ENCODE results near the gene LPP. TPM values are rescaled to one million over a fixed set of nuclear protein-coding genes. Genes with fewer than 3 reads are reported as not detected.
A peak's percentile ranks its signal among the peaks of the same experiment; 100 is the strongest.

LPP gene
- total and polyA plus RNA-seq, 10 of the 15 experiments (the other 5 are each of a cell fraction or from before 2014, with no cell fraction given): under 0.01 to 0.62 (median 0.03) TPM

GRCh38 chr3:188915127-188915526 is 761.2 kb downstream of the LPP start (continued):
- TF ChIP-seq EP300 (IDR thresholded peaks at IDR 0.05; ENCODE audit: borderline replicate concordance in 1 of 2, control insufficient read depth in 1 of 2, low read depth in 2 of 2, low read length in 2 of 2) (no peak), NR2C2 (IDR thresholded peaks at IDR 0.05; ENCODE audit: borderline replicate concordance, control insufficient read depth, insufficient read length, low read depth) (no peak), IKZF2 (IDR thresholded peaks at IDR 0.05) (no peak), POLR2A (IDR thresholded peaks at IDR 0.05; ENCODE audit: low read depth, low read length) (no peak), SREBF2 (IDR thresholded peaks at IDR 0.05; ENCODE audit: low read length) (no peak), SIN3A (IDR thresholded peaks at IDR 0.05; ENCODE audit: low read depth, low read length) (no peak), BMI1 (IDR thresholded peaks at IDR 0.05; ENCODE audit: borderline replicate concordance) (no peak), SMARCA5 (IDR thresholded peaks at IDR 0.05) (no peak), ATF3 (IDR thresholded peaks at IDR 0.05; ENCODE audit: borderline replicate concordance, extremely low read depth, low read depth, low read length) (no peak), ZNF207 (IDR thresholded peaks at IDR 0.05; ENCODE audit: borderline replicate concordance) (no peak), PBX3 (IDR thresholded peaks at IDR 0.05; ENCODE audit: insufficient replicate concordance, low read depth, low read length) (no peak), CREM (IDR thresholded peaks at IDR 0.05; ENCODE audit: low read depth) (no peak), MEF2B (IDR thresholded peaks at IDR 0.05; ENCODE audit: partially characterized antibody, poor library complexity, severe bottlenecking) (no peak)

- BruUV-seq (replicated peaks): no TSS peak
- H3K9me3 ChIP-seq (replicated peaks; ENCODE audit: control insufficient read depth, insufficient read depth, low read length): no peaks in the 10 kb centered on the region; the same call in 2 of the 3 replicates
- DNase-seq (ENCODE audit: low read depth, low spot score) (peak; percentile 19), FAIRE-seq (no peak), ATAC-seq (no peak)
- POLR2A ChIA-PET: no interaction called here
- intact Hi-C loops (cut with micrococcal nuclease; ENCODE audit: unreplicated experiment): no loop called here
- RAD21 ChIA-PET (ENCODE audit: unreplicated experiment): no interaction called here
- H3K79me2 ChIP-seq (ENCODE audit: control insufficient read depth, insufficient read depth, low read length): no peaks in the 10 kb centered on the region
- H3K27me3 ChIP-seq (replicated peaks in 1 of 2; ENCODE audit: control insufficient read depth in 2 of 2, insufficient read depth in 2 of 2, low read length in 1 of 2): no peaks in the 10 kb centered on the region
- peaks cover 4% of the 10 kb centered on the region; the same call in 1 of the 2 replicates for H3K4me1 ChIP-seq (ENCODE audit: control insufficient read depth, insufficient read depth, low read length)
- TF ChIP-seq MEF2A (IDR thresholded peaks at IDR 0.05; ENCODE audit: insufficient read depth, low read depth, low read length): 0 out of 2 replicates have a peak, but pooled peaks have one; percentile 5
- peak; percentile 42; the same call in 1 of the 2 replicates for TF ChIP-seq NFIC (IDR thresholded peaks at IDR 0.05; ENCODE audit: low read depth, low read length)
- peak; percentile 58; the same call in 1 of the 2 replicates for TF ChIP-seq SPI1 (IDR thresholded peaks at IDR 0.05; ENCODE audit: borderline replicate concordance, insufficient read depth, low read depth, low read length)
- peak; percentile 39; the same call in 1 of the 2 replicates for TF ChIP-seq JUNB (IDR thresholded peaks at IDR 0.05)
- peak; percentile 39; the same call in 1 of the 2 replicates for TF ChIP-seq ATF2 (IDR thresholded peaks at IDR 0.05; ENCODE audit: low read length)
- 0 out of 2 replicates have a peak, but pooled peaks have one; percentile 13 for TF ChIP-seq IRF4 (IDR thresholded peaks at IDR 0.05; ENCODE audit: low read depth, low read length)
- TF ChIP-seq RUNX3 (IDR thresholded peaks at IDR 0.05; ENCODE audit: low read length): peak; percentile 57
- TF ChIP-seq FOXM1 (IDR thresholded peaks at IDR 0.05; ENCODE audit: low read depth, low read length): no peak
- no peak for TF ChIP-seq RCOR1 (conservative IDR thresholded peaks at IDR 0.05; ENCODE audit: low read depth, low read length)
- in situ Hi-C loops (cut with MboI): no loop called here
- no peak overlapping the region for H3K27ac ChIP-seq (ENCODE audit: control insufficient read depth, insufficient read depth)
- no peak overlapping the region for H2AFZ ChIP-seq (ENCODE audit: control insufficient read depth, low read depth, low read length)
- H3K4me3 ChIP-seq: no peak overlapping the region
- H3K36me3 ChIP-seq (ENCODE audit: control insufficient read depth in 2 of 2, insufficient read depth in 2 of 2, low read length in 1 of 2): no peaks in the 10 kb centered on the region
- CTCF ChIA-PET: no interaction called here
- no peak overlapping the region for H3K4me2 ChIP-seq (ENCODE audit: control insufficient read depth, insufficient read depth)
- H3K9ac ChIP-seq (ENCODE audit: control insufficient read depth, insufficient read depth, low read length): no peak overlapping the region
- H4K20me1 ChIP-seq (ENCODE audit: control insufficient read depth, insufficient read depth): no peaks in the 10 kb centered on the region
- SMC1A ChIA-PET (ENCODE audit: uncharacterized antibody, unreplicated experiment): no interaction called here
Measured at GRCh38 chr3:188916934-188917401, 763.0 kb downstream of the LPP start.

All from GM12878 (cell line).